Parathyroid adenoma (tissue), 2 donors: Measurements from ENCODE around the gene AMIGO3.

ENCODE experiments used
- H2AFZ ChIP-seq: fragments of 300-600 bp; sonication (generic); one replicate; pipeline ENCODE4 v1.7.0; 2017; ENCODE audit warnings: antibody characterized with exemption, mild to moderate bottlenecking
- H3K27ac ChIP-seq: fragments of 300-600 bp; sonication (generic); one replicate; pipeline ENCODE4 v1.7.0; 2017
- H3K27me3 ChIP-seq: fragments of 300-600 bp; sonication (generic); one replicate; pipeline ENCODE4 v1.7.0; 2017; ENCODE audit warnings: low read length; ENCODE audit not compliant: control insufficient read depth, insufficient read depth
- H3K36me3 ChIP-seq: fragments of 300-600 bp; sonication (generic); one replicate; pipeline ENCODE4 v1.7.0; 2017; ENCODE audit warnings: low read length; ENCODE audit not compliant: control insufficient read depth, insufficient read depth
- H3K4me1 ChIP-seq: fragments of 300-600 bp; sonication (generic); one replicate; pipeline ENCODE4 v1.7.0; 2017; ENCODE audit warnings: control low read depth
- H3K4me2 ChIP-seq: fragments of 300-600 bp; sonication (generic); one replicate; pipeline ENCODE4 v1.7.0; 2017; ENCODE audit warnings: low read length
- H3K4me3 ChIP-seq: fragments of 300-600 bp; sonication (generic); one replicate; pipeline ENCODE4 v1.7.0; 2017; ENCODE audit warnings: low read depth, low read length
- H3K79me2 ChIP-seq: fragments of 300-600 bp; sonication (generic); one replicate; pipeline ENCODE4 v1.7.0; 2017; ENCODE audit warnings: control low read depth
- H3K9ac ChIP-seq: fragments of 300-600 bp; sonication (generic); one replicate; pipeline ENCODE4 v1.7.0; 2017; ENCODE audit warnings: mild to moderate bottlenecking
- H3K9me3 ChIP-seq: fragments of 300-600 bp; sonication (generic); one replicate; pipeline ENCODE4 v1.7.0; 2017; ENCODE audit warnings: low read length; ENCODE audit not compliant: control insufficient read depth
- TF ChIP-seq, protein P1 (sequence below): fragments of 300-600 bp; sonication (generic); IDR thresholded peaks from one replicate; pipeline ENCODE4 v1.7.0; 2017; ENCODE audit warnings: antibody characterized with exemption, mild to moderate bottlenecking
- donor health status: primary hyperparathyroidism.

The AMIGO3 gene

DNA sequence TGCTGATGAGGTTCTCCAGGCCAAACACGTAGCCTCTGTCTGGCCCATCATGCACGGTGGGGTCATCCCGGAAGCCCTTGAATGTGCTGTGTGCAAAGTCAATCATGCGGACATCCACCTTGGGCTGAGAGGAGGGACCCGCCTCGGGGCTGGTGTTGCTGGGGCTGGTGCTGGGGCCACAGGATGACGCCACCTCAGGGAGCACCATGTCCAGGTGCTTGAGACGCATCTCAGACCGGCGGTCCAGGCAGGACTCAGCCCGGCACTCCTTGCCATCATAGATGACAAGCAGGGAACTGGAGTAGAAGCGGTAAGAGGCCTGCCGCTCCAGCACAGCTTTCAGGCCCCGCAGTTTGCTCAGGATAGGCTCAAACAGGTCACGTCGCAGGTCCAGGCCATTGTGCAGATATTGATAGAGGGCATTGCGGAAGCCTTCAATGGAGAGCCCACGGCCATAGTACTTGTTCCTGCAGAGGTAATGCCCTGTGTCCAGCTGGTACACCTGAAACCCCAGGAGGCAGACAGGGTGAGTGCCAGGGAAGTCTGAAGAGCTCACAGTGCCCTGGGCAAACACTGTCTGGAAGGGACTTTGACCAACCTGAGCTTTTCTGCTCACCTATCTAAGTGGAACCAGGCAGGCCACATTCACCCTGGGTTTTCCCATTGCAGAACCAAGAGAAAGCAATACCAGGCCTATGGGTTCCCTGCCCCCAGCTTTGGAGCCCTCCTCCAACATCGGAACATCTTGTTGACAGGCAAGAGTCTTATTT is 7.9 kb upstream of the AMIGO3 start:
- peaks cover 11% of the 10 kb centered on the region for H3K4me1 ChIP-seq
- H3K9ac ChIP-seq: no peak overlapping the region
- no peak overlapping the region for H3K4me2 ChIP-seq
- H3K36me3 ChIP-seq: no peaks in the 10 kb centered on the region
- peaks cover 3% of the 10 kb centered on the region for H3K79me2 ChIP-seq
- H3K27ac ChIP-seq: no peak overlapping the region
- TF ChIP-seq, protein P1, sequence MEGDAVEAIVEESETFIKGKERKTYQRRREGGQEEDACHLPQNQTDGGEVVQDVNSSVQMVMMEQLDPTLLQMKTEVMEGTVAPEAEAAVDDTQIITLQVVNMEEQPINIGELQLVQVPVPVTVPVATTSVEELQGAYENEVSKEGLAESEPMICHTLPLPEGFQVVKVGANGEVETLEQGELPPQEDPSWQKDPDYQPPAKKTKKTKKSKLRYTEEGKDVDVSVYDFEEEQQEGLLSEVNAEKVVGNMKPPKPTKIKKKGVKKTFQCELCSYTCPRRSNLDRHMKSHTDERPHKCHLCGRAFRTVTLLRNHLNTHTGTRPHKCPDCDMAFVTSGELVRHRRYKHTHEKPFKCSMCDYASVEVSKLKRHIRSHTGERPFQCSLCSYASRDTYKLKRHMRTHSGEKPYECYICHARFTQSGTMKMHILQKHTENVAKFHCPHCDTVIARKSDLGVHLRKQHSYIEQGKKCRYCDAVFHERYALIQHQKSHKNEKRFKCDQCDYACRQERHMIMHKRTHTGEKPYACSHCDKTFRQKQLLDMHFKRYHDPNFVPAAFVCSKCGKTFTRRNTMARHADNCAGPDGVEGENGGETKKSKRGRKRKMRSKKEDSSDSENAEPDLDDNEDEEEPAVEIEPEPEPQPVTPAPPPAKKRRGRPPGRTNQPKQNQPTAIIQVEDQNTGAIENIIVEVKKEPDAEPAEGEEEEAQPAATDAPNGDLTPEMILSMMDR: no peak
- H3K9me3 ChIP-seq: no peaks in the 10 kb centered on the region
- H3K4me3 ChIP-seq: no peak overlapping the region
- no peaks in the 10 kb centered on the region for H3K27me3 ChIP-seq
- H2AFZ ChIP-seq: no peak overlapping the region

DNA sequence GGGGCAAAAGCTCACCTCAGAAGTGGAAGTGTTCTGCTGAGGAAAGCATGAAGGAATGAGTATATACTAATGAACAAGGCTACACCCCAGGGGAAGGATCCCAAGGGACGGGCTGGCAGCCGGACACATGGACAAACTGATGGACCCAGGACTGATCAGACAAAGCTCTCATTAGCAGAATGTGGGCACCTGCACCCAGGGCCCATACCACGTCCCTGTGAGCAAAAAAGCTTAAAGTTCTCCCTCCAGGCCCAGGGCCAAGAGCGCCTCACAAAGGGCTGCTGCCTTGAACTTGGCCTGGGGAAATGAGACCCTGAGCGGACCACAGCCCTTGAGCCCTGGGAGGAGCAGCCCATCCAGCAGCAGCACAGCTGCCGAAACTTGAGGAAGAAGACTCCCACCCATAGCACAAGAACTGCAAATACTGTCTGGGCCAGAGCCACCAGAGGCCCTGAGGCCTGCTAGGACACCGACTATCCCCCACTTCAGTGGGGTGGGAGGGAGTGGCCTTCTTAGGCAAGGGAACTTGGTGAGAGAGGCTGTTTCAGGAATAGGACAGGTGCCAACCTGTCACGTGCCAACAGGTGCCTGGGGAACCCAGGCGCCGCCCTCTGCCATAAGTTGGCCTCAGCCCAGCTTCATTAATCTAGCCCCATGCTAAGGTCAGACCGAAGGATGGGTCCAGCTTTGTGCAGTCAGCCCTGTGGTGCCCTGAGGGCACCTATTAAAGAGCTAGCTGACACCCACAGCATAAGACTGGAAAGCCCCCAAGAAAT is 6.6 kb upstream of the AMIGO3 start:
- no peaks in the 10 kb centered on the region for H3K27me3 ChIP-seq
- H3K4me3 ChIP-seq: no peak overlapping the region
- H3K9me3 ChIP-seq: no peaks in the 10 kb centered on the region
- peaks cover under 1% of the 10 kb centered on the region for H3K79me2 ChIP-seq
- no peak overlapping the region for H3K9ac ChIP-seq
- H3K4me1 ChIP-seq: peaks cover 11% of the 10 kb centered on the region
- H3K27ac ChIP-seq: no peak overlapping the region
- TF ChIP-seq, protein P1: no peak
- H2AFZ ChIP-seq: no peak overlapping the region
- H3K4me2 ChIP-seq: no peak overlapping the region
- H3K36me3 ChIP-seq: no peaks in the 10 kb centered on the region

DNA sequence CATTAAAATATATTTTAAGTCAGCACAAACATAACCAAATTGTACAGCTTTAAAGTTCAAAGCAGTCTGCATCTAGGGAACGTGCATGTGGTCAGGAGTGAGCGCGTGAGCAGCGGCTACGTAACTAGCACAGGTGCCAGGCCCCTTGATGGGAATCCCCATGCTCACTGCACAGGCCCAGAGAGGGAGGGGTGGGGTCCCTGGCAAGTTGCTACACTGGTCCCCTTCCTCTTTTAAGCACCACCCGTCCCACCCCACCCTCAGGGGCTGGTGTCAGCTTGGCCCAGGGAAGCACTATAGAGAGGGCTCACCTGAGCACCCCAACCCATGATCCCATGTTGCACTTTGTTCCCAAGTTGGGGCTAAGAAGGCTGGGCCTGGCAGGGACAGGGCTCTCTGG is 5.1 kb upstream of the AMIGO3 start:
- no peaks in the 10 kb centered on the region for H3K79me2 ChIP-seq
- H3K9me3 ChIP-seq: no peaks in the 10 kb centered on the region
- no peak overlapping the region for H3K9ac ChIP-seq
- peak overlapping the region; percentile 95 for H3K4me3 ChIP-seq
- peak overlapping the region; percentile 66 for H3K27ac ChIP-seq
- TF ChIP-seq, protein P1: no peak
- H3K4me1 ChIP-seq: peaks cover 11% of the 10 kb centered on the region
- H2AFZ ChIP-seq: no peak overlapping the region
- H3K36me3 ChIP-seq: no peaks in the 10 kb centered on the region
- no peaks in the 10 kb centered on the region for H3K27me3 ChIP-seq
- H3K4me2 ChIP-seq: peak overlapping the region; percentile 90

DNA sequence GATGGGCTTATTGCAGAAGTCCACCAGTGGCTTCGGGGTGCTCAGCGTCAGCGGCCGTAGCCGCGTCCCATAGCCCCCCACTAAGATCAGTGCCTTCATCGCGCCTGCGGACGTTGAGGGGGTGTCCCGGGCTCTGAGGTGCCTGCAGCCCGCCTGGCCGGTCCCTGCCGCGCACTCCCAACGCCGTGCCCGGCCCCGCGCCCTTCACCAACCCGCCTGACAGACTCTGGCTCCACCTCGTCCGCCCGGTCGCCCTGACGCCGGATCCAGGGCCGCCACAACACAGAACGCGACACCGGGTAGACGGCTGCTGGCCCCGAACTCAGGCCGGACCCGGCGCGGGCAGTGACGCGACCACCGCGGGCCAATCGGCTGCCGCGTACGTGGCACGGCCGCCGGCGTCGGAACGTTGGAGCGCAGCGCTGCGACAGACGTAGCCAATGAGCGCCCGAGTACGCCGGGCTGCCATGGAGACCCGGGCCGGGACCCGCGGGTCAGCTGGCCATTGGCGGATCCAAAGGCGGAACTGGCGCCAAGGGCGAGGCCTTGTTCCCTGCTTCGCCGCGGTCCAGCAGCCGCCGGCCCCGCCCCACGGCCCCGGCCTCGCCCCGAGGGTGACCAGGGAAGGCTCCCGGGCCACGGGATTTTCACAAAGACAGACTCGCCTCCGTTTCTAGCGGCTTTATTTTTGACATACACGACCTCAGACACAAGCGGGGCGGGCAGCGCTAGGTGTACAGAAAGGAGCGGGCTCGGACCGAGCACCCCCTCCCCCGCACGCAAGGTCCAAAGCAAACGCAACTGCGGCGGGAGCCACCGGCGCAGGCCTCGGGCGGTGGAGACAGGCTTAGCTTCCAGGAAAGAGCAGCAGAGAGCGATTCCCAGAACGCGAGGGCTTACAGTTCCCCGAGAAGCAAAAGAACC is 4.4 kb upstream of the AMIGO3 start, which contains the start of gene GMPPB:
TSS of gene GMPPB (minus strand) at position 324 of the 924 bp plus-strand sequence. CDS start at position 99, 225 bp downstream.
- no peaks in the 10 kb centered on the region for H3K36me3 ChIP-seq
- peak within 1 kb of the TSS; percentile 95 for H3K4me3 ChIP-seq
- H3K27ac ChIP-seq: peak within 1 kb of the TSS; percentile 66
- no peaks in the 10 kb centered on the region for H3K9me3 ChIP-seq
- H2AFZ ChIP-seq: peak within 1 kb of the TSS; percentile 81
- H3K79me2 ChIP-seq: no peaks in the 10 kb centered on the region
- peaks cover 11% of the 10 kb centered on the region for H3K4me1 ChIP-seq
- H3K9ac ChIP-seq: peak within 1 kb of the TSS; percentile 51
- H3K4me2 ChIP-seq: peak within 1 kb of the TSS; percentile 100
- no peaks in the 10 kb centered on the region for H3K27me3 ChIP-seq
- TF ChIP-seq, protein P1: no peak
